ENCODE results near the gene MRPL47. TPM values are rescaled to one million over a fixed set of nuclear protein-coding genes. Genes with fewer than 3 reads are reported as not detected.

MRPL47 gene
- total RNA-seq, 1 donor from 2014 or later = 21.0 TPM

GRCh38 chr3:179590669-179591068 is 13.8 kb downstream of the MRPL47 start:
- H3K27me3 ChIP-seq (ENCODE audit: low read depth) = no peaks in the 10 kb centered on the region
- H3K4me1 ChIP-seq = no peaks in the 10 kb centered on the region
- no peak overlapping the region for H3K4me3 ChIP-seq
- no peak for DNase-seq
- ATAC-seq = no peak
- H3K9me3 ChIP-seq = no peaks in the 10 kb centered on the region
- H3K36me3 ChIP-seq = peaks cover 100% of the 10 kb centered on the region
- intact Hi-C loops (cut with DNase I) = no loop called here
- H3K27ac ChIP-seq = no peak overlapping the region
- TF ChIP-seq, protein P1, sequence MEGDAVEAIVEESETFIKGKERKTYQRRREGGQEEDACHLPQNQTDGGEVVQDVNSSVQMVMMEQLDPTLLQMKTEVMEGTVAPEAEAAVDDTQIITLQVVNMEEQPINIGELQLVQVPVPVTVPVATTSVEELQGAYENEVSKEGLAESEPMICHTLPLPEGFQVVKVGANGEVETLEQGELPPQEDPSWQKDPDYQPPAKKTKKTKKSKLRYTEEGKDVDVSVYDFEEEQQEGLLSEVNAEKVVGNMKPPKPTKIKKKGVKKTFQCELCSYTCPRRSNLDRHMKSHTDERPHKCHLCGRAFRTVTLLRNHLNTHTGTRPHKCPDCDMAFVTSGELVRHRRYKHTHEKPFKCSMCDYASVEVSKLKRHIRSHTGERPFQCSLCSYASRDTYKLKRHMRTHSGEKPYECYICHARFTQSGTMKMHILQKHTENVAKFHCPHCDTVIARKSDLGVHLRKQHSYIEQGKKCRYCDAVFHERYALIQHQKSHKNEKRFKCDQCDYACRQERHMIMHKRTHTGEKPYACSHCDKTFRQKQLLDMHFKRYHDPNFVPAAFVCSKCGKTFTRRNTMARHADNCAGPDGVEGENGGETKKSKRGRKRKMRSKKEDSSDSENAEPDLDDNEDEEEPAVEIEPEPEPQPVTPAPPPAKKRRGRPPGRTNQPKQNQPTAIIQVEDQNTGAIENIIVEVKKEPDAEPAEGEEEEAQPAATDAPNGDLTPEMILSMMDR (IDR thresholded peaks at IDR 0.05) = no peak

DNA sequence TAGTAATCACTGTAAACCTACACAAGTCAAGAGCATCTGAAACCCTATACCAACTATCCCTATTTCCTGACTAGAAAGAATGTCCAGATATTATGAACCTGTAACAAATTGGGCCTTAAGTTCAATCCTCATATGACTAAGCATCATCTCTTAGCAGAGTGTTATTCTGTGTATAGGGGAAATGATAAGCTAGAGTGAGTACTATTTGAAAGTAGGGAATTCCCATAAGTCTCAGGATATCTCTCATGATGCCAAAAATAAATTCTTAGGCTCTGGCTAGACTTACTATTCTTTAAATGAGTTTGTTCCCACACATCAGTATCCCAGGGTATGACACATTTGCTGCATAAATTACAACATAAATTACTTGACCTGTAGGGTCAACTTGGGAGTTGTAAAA is 15.3 kb downstream of the MRPL47 start:
- TF ChIP-seq, protein P1 (IDR thresholded peaks at IDR 0.05) = no peak
- Histone ChIP-seq H3K27ac (no peak overlapping the region), H3K27me3 (ENCODE audit: low read depth) (no peaks in the 10 kb centered on the region), H3K9me3 (no peaks in the 10 kb centered on the region), H3K4me3 (no peak overlapping the region), H3K36me3 (peaks cover 99% of the 10 kb centered on the region), H3K4me1 (no peaks in the 10 kb centered on the region)
- no peak for DNase-seq
- ATAC-seq = no peak
- intact Hi-C loops (cut with DNase I) = no loop called here

GRCh38 chr3:179580992-179581391 is 23.4 kb downstream of the MRPL47 start:
- no peak for ATAC-seq
- no peak overlapping the region for H3K27ac ChIP-seq
- H3K4me3 ChIP-seq = no peak overlapping the region
- H3K9me3 ChIP-seq = no peaks in the 10 kb centered on the region
- no peaks in the 10 kb centered on the region for H3K4me1 ChIP-seq
- TF ChIP-seq, protein P1 (IDR thresholded peaks at IDR 0.05) = no peak
- intact Hi-C loops (cut with DNase I) = no loop called here
- no peak for DNase-seq
- no peaks in the 10 kb centered on the region for H3K27me3 ChIP-seq (ENCODE audit: low read depth)
- peaks cover 96% of the 10 kb centered on the region for H3K36me3 ChIP-seq

DNA sequence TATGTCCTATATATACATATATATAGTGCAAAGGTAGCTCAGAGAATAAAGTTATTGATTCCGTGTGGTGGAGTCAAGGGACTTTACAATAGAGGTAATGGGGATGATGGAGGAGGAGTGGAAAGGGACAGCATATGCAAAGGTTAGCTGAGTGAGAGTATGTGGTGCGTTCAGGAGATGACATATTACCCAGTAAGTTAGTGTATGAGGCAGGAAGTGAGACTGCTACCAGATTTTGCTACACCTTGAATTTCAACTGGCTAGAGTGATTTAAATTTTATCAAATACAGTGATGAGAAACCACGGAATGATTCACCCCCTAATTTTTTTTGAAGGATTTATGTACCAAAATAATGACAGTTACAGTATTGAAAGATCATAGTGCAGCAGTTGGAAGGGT is 38.9 kb downstream of the MRPL47 start:
- Histone ChIP-seq H3K4me1 (peaks cover 18% of the 10 kb centered on the region), H3K4me3 (no peak overlapping the region), H3K36me3 (peaks cover 10% of the 10 kb centered on the region), H3K27me3 (ENCODE audit: low read depth) (no peaks in the 10 kb centered on the region), H3K27ac (no peak overlapping the region), H3K9me3 (no peaks in the 10 kb centered on the region)
- intact Hi-C loops (cut with DNase I) = no loop called here
- no peak for DNase-seq
- TF ChIP-seq, protein P1 (IDR thresholded peaks at IDR 0.05) = no peak
- ATAC-seq = no peak

DNA sequence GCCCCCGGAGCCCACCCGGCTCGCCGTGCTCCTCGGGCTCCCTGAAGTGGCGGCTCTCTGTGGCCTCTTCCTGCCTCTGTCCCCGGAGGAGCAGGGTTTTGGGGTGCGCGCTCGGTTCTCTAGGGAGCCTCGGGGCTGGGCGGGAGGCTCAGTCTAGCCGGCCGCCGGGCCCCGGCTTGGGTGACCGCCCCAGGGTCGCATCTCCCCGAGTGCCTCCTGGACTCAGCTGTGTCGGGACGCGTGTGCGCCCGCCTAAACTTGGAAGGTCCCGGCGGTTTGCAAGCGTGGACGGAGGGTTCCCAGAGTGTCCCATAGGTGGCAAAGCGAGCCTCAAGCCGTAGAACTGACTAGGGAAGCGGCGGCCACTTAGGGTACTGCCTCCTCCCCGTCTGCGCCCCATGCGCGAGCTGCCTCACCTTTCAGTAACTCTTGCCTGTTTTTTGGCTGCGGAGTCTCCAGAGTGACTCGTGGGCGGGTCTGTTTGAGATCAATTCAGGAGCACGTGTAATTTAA is 41.1 kb downstream of the MRPL47 start:
- peak overlapping the region; percentile 85 for H3K27ac ChIP-seq
- TF ChIP-seq, protein P1 (IDR thresholded peaks at IDR 0.05) = peak; percentile 61
- H3K9me3 ChIP-seq = no peaks in the 10 kb centered on the region
- H3K4me1 ChIP-seq = peaks cover 18% of the 10 kb centered on the region
- DNase-seq (peak; percentile 87), ATAC-seq (peak; percentile 85 to 89)
- H3K27me3 ChIP-seq (ENCODE audit: low read depth) = no peaks in the 10 kb centered on the region
- intact Hi-C loops (cut with DNase I) = no loop called here
- H3K36me3 ChIP-seq = no peaks in the 10 kb centered on the region
- peak overlapping the region; percentile 91 for H3K4me3 ChIP-seq

All from lower lobe of right lung (tissue), 2 donors.